T-helper 22 cell (primary cell): ENCODE data around the gene DNM3.

Experiments
- DNase-seq: peaks from one replicate; pipeline ENCODE4 v3.0.0-alpha.2; 2020; ENCODE audit warnings: low read depth

The DNM3 gene

GRCh38 chr1:171919891-171920887, 78.9 kb downstream of the DNM3 start:
- no peak for DNase-seq

- no peak for DNase-seq
Observed at GRCh38 chr1:171922999-171923398, 81.7 kb downstream of the DNM3 start.

GRCh38 chr1:171929121-171929520, 87.8 kb downstream of the DNM3 start:
- no peak for DNase-seq

GRCh38 chr1:171931752-171932151, 90.5 kb downstream of the DNM3 start:
- no peak for DNase-seq

GRCh38 chr1:171934664-171935063, 93.4 kb downstream of the DNM3 start:
- no peak for DNase-seq

- DNase-seq, result no peak
Observed at GRCh38 chr1:171935086-171935485, 93.8 kb downstream of the DNM3 start.

GRCh38 chr1:171935664-171936063, 94.4 kb downstream of the DNM3 start:
- DNase-seq, result no peak

GRCh38 chr1:171937938-171938337, 96.6 kb downstream of the DNM3 start:
- DNase-seq, result no peak

GRCh38 chr1:171939740-171940139, 98.4 kb downstream of the DNM3 start:
- no peak for DNase-seq

GRCh38 chr1:171940368-171940767, 99.1 kb downstream of the DNM3 start:
- DNase-seq, result no peak

- DNase-seq, result no peak
Observed at GRCh38 chr1:171941920-171942319, 100.6 kb downstream of the DNM3 start.

GRCh38 chr1:171943973-171944561, 102.8 kb downstream of the DNM3 start:
- no peak for DNase-seq

GRCh38 chr1:171948511-171948910, 107.2 kb downstream of the DNM3 start:
- DNase-seq, result no peak

GRCh38 chr1:171949316-171949715, 108.0 kb downstream of the DNM3 start:
- no peak for DNase-seq

- no peak for DNase-seq
Observed at GRCh38 chr1:171953835-171954234, 112.5 kb downstream of the DNM3 start.

- DNase-seq, result no peak
Observed at GRCh38 chr1:171954361-171954760, 113.1 kb downstream of the DNM3 start.

GRCh38 chr1:171961861-171962260, 120.6 kb downstream of the DNM3 start:
- no peak for DNase-seq

GRCh38 chr1:171963762-171964161, 122.5 kb downstream of the DNM3 start:
- DNase-seq, result no peak

- DNase-seq, result no peak
Observed at GRCh38 chr1:171965777-171966176, 124.5 kb downstream of the DNM3 start.

- DNase-seq, result no peak
Observed at GRCh38 chr1:171966426-171967220, 125.3 kb downstream of the DNM3 start.

- DNase-seq, result no peak
Observed at GRCh38 chr1:171969226-171969625, 127.9 kb downstream of the DNM3 start.

- DNase-seq, result no peak
Observed at GRCh38 chr1:171969813-171970212, 128.5 kb downstream of the DNM3 start.

GRCh38 chr1:171972846-171973245, 131.5 kb downstream of the DNM3 start:
- DNase-seq, result no peak
